Measurements from ENCODE around the gene ILK.
A peak's percentile ranks its signal among the peaks of the same experiment; 100 is the strongest.

The ILK gene

GRCh38 chr11:6619004-6619745 lies 15.6 kb downstream of the ILK start, which contains the start of gene TPP1:
TSS of gene TPP1 (minus strand) at chr11:6619422. CDS start at chr11:6619400, 22 bp downstream.
- H3K9me3 Mint-ChIP-seq (ENCODE audit: low read depth), result no peaks in the 10 kb centered on the region
- peaks cover 9% of the 10 kb centered on the region for H3K4me1 Mint-ChIP-seq (ENCODE audit: low read depth)
- no peak within 1 kb of the TSS for H3K4me3 Mint-ChIP-seq
- H3K27me3 Mint-ChIP-seq, result no peaks in the 10 kb centered on the region
- H3K27ac Mint-ChIP-seq, result no peak within 1 kb of the TSS
- H3K36me3 Mint-ChIP-seq, result no peaks in the 10 kb centered on the region

GRCh38 chr11:6620636-6621035 lies 17.1 kb downstream of the ILK start:
- Mint-ChIP-seq H3K27me3 (no peaks in the 10 kb centered on the region), H3K27ac (no peak overlapping the region), H3K9me3 (ENCODE audit: low read depth) (no peaks in the 10 kb centered on the region), H3K4me3 (no peak overlapping the region), H3K36me3 (no peaks in the 10 kb centered on the region), H3K4me1 (ENCODE audit: low read depth) (peaks cover 8% of the 10 kb centered on the region)

DNA sequence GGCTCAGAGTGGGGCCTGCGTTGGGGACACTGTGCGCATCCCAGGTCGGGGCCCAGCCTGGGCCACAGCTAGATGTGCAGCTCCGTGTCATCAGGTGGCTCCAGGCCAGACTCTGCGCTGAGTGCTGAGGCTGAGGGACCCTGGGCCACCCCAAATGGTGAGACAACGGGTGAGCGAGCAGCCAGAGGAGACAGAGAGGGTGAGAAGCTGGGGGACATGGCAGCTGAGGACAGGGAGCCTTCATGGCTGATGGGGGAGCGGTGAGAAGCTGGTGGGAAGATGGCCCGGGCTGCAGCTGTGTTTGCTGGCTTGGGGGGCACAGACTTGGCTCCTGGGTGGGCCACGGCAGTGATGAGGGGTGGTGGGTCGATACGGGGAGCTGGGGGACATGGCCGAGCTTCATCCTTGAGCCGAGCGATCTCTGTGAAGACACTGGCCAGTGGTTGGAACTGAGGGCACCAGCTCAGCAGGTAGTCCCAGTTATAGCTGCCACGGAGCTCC lies 18.2 kb downstream of the ILK start:
- no peaks in the 10 kb centered on the region for H3K27me3 Mint-ChIP-seq
- no peaks in the 10 kb centered on the region for H3K9me3 Mint-ChIP-seq (ENCODE audit: low read depth)
- no peak overlapping the region for H3K27ac Mint-ChIP-seq
- no peaks in the 10 kb centered on the region for H3K36me3 Mint-ChIP-seq
- H3K4me3 Mint-ChIP-seq, result no peak overlapping the region
- peaks cover under 1% of the 10 kb centered on the region for H3K4me1 Mint-ChIP-seq (ENCODE audit: low read depth)

- H3K4me3 Mint-ChIP-seq, result no peak overlapping the region
- no peaks in the 10 kb centered on the region for H3K9me3 Mint-ChIP-seq (ENCODE audit: low read depth)
- H3K27me3 Mint-ChIP-seq, result no peaks in the 10 kb centered on the region
- peaks cover 4% of the 10 kb centered on the region for H3K4me1 Mint-ChIP-seq (ENCODE audit: low read depth)
- no peak overlapping the region for H3K27ac Mint-ChIP-seq
- no peaks in the 10 kb centered on the region for H3K36me3 Mint-ChIP-seq
These were observed 18.9 kb downstream of the ILK start for GRCh38 chr11:6622261-6623171.

- H3K36me3 Mint-ChIP-seq, result no peaks in the 10 kb centered on the region
- H3K27me3 Mint-ChIP-seq, result no peaks in the 10 kb centered on the region
- H3K27ac Mint-ChIP-seq, result no peak overlapping the region
- no peaks in the 10 kb centered on the region for H3K9me3 Mint-ChIP-seq (ENCODE audit: low read depth)
- peaks cover 12% of the 10 kb centered on the region for H3K4me1 Mint-ChIP-seq (ENCODE audit: low read depth)
- no peak overlapping the region for H3K4me3 Mint-ChIP-seq
These were observed 20.1 kb downstream of the ILK start for GRCh38 chr11:6623391-6624363.

DNA sequence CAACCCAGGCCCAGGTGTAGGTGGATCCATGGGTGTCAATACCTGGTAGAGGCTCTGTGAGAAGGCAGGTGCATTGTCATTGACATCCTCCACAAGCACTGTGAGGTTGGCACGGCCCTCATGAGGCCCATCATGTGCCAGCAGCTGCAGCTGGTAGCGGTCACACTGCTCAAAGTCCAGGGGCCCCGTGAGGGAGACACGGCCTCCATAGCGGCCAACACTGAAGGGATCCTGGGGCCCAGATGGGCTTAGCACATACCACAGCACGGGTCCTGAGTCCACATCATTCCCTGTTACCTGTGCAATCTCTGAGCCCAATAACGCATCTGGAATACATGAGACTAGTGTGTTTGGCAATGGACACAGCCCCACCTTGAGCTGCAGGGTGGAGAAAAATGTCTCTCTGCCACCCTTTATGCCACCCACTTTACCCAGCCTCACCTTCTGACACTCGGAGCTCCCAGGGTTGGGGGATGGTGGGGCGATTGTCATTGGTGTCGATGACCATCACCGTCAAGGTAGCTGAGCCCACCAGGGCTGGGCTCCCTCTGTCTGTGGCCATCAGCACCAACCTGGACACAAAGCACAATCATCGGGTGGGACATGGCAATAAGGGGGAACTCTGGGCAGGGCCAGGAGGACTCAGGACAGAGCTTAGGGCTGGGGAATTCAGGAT lies 21.7 kb downstream of the ILK start:
- Mint-ChIP-seq H3K36me3 (no peaks in the 10 kb centered on the region), H3K27ac (no peak overlapping the region), H3K4me1 (ENCODE audit: low read depth) (peaks cover 12% of the 10 kb centered on the region), H3K4me3 (no peak overlapping the region), H3K27me3 (no peaks in the 10 kb centered on the region), H3K9me3 (ENCODE audit: low read depth) (no peaks in the 10 kb centered on the region)

GRCh38 chr11:6625832-6626420 lies 22.4 kb downstream of the ILK start:
- Mint-ChIP-seq H3K4me3 (no peak overlapping the region), H3K36me3 (no peaks in the 10 kb centered on the region), H3K4me1 (ENCODE audit: low read depth) (peaks cover 12% of the 10 kb centered on the region), H3K27me3 (no peaks in the 10 kb centered on the region), H3K9me3 (ENCODE audit: low read depth) (no peaks in the 10 kb centered on the region), H3K27ac (no peak overlapping the region)

DNA sequence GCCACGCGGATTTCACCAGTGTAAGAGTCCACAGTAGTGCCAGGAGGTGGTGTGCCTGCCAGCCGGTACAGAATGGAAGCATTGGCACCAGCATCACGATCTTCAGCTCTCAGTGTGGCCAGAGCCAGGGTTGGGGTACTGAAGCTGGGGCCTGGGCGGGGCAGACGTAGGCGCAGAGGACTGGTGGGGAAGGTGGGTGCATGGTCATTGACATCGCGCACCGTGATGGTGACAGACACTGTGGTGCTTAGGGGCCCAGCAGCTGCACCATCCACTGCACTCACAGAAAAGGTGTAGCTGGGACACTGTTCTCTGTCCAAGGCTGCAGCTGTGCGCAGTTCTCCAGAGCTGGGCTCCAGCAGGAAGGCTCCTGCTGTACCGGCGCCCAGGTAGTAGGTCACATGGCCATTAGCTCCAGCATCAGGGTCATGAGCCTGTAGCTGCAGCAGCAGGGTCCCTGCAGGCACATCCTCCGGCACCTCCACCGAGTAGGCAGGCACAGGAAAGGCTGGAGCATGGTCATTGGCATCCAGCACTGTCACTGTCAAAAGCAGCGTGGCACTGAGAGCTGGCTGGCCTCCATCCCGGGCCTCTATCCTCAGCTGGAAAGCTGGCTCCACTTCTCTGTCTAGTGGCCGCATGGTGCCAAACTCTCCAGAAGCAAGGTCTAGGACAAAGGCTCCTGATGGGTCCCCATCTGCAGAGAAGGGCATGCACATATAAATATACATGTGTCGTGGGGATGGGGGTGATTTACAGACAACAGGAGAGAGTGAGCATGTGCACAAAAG lies 23.6 kb downstream of the ILK start:
- Mint-ChIP-seq H3K27me3 (no peaks in the 10 kb centered on the region), H3K9me3 (ENCODE audit: low read depth) (no peaks in the 10 kb centered on the region), H3K36me3 (no peaks in the 10 kb centered on the region), H3K27ac (peak overlapping the region; percentile 61), H3K4me1 (ENCODE audit: low read depth) (peaks cover 12% of the 10 kb centered on the region), H3K4me3 (no peak overlapping the region)

DNA sequence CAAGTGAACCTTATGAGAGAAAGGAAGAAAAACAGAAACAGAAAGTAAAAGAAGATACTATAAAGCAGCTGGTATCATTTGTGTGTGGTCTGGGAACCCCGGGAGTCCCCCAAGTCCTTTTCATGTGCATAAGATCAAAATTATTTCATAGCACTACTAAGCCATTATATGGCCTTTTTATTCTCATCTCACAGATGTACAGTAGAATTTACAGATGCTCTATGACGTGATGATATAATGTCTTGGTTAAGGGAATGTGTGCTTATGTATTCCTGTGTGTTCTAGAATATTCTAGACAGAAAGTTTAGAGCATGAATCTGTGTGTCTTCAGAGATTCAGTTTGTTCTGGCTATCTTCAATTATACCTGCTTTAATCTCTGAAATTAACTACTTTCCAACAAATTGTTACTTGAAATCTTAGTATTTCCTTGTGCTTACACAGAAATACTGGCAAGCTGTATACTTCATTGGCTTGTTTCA lies 24.2 kb downstream of the ILK start:
- no peaks in the 10 kb centered on the region for H3K36me3 Mint-ChIP-seq
- no peaks in the 10 kb centered on the region for H3K27me3 Mint-ChIP-seq
- H3K9me3 Mint-ChIP-seq (ENCODE audit: low read depth), result no peaks in the 10 kb centered on the region
- H3K27ac Mint-ChIP-seq, result peak overlapping the region; percentile 61
- peaks cover 12% of the 10 kb centered on the region for H3K4me1 Mint-ChIP-seq (ENCODE audit: low read depth)
- no peak overlapping the region for H3K4me3 Mint-ChIP-seq

DNA sequence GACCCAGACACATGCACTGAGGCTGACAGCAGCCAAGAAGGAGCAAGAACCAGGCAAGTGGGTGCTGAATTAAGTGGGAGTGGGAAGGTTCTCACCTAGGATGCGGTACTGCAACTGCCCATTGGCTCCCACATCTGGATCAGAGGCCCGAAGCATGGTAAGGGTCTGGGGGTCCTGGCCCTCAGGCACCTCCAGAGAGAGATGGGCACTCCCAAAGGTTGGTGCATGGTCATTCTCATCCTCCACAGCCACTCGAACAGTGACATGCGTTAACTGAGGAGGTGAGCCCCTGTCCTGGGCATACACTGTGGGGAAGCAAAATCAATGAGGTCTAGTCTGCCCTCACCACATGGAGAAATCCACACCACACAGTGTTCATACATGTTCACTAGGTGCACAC lies 25.0 kb downstream of the ILK start:
- Mint-ChIP-seq H3K27ac (no peak overlapping the region), H3K27me3 (no peaks in the 10 kb centered on the region), H3K4me3 (no peak overlapping the region), H3K4me1 (ENCODE audit: low read depth) (peaks cover 12% of the 10 kb centered on the region), H3K9me3 (ENCODE audit: low read depth) (no peaks in the 10 kb centered on the region), H3K36me3 (no peaks in the 10 kb centered on the region)

DNA sequence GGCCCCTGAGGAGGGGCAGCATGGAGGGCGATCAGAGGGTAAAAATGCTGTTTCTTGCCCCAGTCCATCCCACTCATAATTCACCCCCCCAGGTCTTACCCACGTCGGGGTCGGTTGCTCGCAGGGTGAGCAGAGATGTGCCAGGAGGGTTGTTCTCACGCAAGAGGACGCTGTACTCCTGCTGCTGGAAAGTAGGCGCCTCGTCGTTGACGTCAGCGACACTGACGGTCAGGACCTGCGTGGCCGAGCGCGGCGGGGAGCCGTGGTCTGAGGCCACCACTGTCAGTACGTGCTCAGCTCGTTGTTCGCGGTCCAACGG lies 26.0 kb downstream of the ILK start:
- no peak overlapping the region for H3K27ac Mint-ChIP-seq
- no peaks in the 10 kb centered on the region for H3K36me3 Mint-ChIP-seq
- no peak overlapping the region for H3K4me3 Mint-ChIP-seq
- H3K9me3 Mint-ChIP-seq (ENCODE audit: low read depth), result no peaks in the 10 kb centered on the region
- peaks cover 12% of the 10 kb centered on the region for H3K4me1 Mint-ChIP-seq (ENCODE audit: low read depth)
- no peaks in the 10 kb centered on the region for H3K27me3 Mint-ChIP-seq

GRCh38 chr11:6629892-6630631 lies 26.5 kb downstream of the ILK start:
- Mint-ChIP-seq H3K4me3 (no peak overlapping the region), H3K27me3 (no peaks in the 10 kb centered on the region), H3K27ac (no peak overlapping the region), H3K9me3 (ENCODE audit: low read depth) (no peaks in the 10 kb centered on the region), H3K4me1 (ENCODE audit: low read depth) (peaks cover 12% of the 10 kb centered on the region), H3K36me3 (no peaks in the 10 kb centered on the region)

Measured in activated naive CD8-positive, alpha-beta T cell (primary cell).